A172 (cell line): ENCODE measurements around the gene TNFAIP1. TPM values are rescaled to one million over a fixed set of nuclear protein-coding genes. Genes with fewer than 3 reads are reported as not detected.

ENCODE experiments used
- DNase-seq: peaks from one replicate; pipeline ENCODE4 v3.0.0-alpha.2; 2015; ENCODE audit warnings: low spot score
- total RNA-seq: library from RNA; depleted of rRNA; stranded (reverse); fragments of >200 nt; shearing (Covaris generic); gene quantifications from 2 replicates; pipeline ENCODE4 v1.2.3, GENCODE V29; 2014

The TNFAIP1 gene
- total RNA-seq, 1 experiment from 2014 or later: 36.2 TPM

DNA sequence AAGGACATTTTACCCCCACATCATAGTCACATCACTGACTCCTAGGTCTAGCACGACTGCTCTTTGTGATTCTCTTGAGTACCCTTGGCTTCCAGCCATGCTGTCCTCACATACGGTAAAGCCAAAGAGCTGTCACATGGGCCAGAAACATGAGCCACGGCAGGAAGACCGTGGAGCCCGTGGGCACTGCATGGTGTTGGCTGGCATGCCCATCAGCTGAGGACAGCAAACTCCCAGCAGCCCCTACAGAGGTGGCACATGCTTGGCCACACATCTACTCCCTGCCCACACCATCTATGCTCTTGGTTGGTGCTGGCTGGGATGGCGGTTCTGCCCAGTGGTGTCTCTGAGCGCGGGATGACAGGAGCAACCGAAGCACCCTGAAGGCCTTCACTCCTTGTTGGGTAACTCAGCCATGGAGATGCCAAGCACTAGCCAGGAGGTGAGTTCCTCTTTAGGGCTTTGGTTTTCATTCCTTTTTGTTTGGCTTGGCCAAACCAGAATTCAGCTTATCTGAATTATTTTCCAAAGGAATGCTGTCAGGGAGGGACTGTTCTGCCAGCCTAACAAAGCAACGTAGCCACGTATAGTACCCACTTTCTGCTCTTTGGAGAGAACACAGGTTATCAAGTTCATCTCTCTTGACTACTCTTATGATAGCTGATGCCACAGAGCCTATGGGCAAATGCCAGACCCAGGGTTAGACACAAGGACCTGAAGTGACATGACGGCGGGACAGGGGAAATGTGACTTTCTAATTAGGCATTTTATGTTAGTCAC lies 10.0 kb downstream of the TNFAIP1 start:
- peak; percentile 33 for DNase-seq

DNA sequence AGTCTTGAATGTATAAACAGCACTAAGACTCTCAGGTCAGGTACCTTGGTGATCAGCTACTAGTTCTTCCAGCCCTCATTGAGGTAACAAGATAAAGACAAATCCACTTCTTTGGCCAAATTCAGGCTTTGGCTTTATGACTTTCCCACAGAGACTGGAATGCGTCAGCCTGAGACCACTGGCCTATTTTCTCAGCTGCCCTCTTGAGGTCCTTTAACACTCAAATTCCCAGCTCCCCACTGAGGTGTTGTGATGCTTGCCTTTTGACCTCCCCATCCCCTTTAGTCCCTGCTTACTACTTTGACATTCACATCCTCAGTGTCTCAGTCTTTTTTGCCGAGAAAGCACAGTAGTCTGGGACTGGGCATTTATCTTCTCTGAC lies 10.6 kb downstream of the TNFAIP1 start:
- peak; percentile 39 for DNase-seq

GRCh38 chr17:28346746-28347246 lies 11.2 kb downstream of the TNFAIP1 start:
- no peak for DNase-seq

GRCh38 chr17:28347261-28347891 lies 11.8 kb downstream of the TNFAIP1 start:
- peak; percentile 98 for DNase-seq

DNA sequence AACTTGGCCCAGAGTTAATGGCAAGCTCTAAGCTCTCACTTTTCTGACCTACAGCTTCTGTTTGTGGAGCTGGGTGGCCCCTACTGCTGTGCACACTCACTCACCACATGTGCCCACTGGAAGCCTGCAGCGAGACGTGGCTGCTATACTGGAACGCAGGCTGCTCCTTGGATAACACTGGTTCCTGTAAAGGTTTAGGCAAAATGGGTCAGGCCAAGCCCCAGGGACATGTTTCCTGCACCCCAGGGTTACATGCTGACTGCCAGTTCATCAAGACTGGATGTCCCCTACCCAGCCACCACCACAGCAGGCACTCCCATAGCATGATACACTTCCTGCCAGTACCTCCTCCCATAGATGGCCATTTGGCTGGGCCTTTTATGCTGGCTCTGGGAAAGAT lies 13.4 kb downstream of the TNFAIP1 start:
- DNase-seq: no peak

DNA sequence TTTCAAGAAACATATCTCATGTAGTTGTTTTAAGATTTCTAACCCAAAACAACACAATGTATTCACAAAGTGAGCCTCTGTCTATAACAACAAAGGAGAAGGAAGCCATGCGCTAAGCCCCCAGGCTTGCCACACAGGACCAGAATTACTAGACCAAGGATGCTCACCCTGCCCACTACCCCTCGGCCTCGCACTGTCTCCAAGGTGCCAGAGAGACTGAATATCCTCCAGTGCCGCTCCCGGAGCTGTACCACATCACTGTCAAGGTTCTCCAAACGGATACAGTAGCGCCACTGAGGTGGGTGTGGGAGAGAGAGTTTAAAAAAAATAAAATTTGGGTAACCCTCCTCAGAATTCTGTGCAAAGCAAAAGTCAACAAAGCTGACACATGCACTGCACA lies 14.7 kb downstream of the TNFAIP1 start:
- no peak for DNase-seq

GRCh38 chr17:28357061-28357900 lies 21.7 kb downstream of the TNFAIP1 start, which contains the start of gene POLDIP2:
Gene POLDIP2 (minus strand): TSS chr17:28357527. CDS start chr17:28357448, 79 bp downstream.
- DNase-seq: peak; percentile 89

DNA sequence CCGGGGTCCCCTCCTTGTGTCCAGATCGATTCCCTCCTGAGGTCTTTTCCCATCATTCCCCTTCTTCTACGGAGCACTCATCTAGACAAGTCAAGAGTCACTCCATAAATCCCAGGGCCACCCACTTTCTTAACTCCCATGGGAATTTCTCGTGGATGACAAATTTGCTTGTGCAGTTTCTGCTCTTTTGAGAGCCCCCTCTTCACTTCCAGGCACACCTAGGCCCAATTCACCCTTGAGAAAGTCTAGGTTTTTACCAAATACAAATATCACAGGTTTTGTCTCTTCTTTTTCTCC lies 22.3 kb downstream of the TNFAIP1 start:
- no peak for DNase-seq

GRCh38 chr17:28363186-28363585 lies 27.6 kb downstream of the TNFAIP1 start:
- DNase-seq: no peak

- no peak for DNase-seq
Observed at GRCh38 chr17:28363776-28364650, 28.5 kb downstream of the TNFAIP1 start.

DNA sequence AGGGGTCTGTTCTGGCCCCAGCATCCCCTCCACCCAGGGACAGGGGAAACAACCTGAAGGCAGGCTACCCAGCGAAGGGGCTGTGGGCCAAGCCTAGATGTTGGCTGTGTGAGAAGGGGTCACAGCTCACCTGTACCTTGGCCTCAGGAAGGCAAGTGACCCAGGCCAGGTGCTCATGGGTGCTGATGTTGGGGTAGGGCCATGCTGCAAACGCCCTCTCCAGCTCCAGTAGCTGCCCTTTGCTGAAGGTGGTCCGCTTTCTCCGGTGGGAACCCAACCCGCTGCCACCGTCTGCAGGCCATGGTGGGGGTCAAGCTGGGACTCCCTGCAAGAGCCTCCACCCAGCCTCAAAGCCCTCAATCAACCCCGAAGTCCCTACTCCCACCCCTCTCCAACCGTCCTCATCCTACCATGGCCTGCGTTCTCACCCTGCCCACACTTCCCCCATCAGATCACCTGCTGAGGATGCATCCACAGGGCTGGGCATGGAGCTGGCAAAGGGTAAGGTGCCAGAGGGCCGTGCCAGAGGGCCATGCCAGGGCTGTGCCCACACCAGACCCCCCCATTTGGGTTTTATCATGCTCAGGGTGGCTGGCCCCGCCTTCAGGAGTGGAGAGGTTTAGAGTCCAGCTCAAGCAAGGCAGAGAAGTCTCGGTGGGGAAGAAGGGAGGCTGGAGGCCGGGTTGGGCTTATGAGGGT lies 29.3 kb downstream of the TNFAIP1 start, which contains the start of gene SEBOX:
Gene SEBOX, minus strand, starts transcription at position 535 of the 699 bp plus-strand sequence. Its CDS starts 48 bp downstream, at position 487.
- no peak for DNase-seq

GRCh38 chr17:28365487-28365886 lies 29.9 kb downstream of the TNFAIP1 start:
- DNase-seq: no peak

GRCh38 chr17:28366605-28367004 lies 31.0 kb downstream of the TNFAIP1 start:
- DNase-seq: no peak

GRCh38 chr17:28367641-28368305 lies 32.2 kb downstream of the TNFAIP1 start:
- no peak for DNase-seq

DNA sequence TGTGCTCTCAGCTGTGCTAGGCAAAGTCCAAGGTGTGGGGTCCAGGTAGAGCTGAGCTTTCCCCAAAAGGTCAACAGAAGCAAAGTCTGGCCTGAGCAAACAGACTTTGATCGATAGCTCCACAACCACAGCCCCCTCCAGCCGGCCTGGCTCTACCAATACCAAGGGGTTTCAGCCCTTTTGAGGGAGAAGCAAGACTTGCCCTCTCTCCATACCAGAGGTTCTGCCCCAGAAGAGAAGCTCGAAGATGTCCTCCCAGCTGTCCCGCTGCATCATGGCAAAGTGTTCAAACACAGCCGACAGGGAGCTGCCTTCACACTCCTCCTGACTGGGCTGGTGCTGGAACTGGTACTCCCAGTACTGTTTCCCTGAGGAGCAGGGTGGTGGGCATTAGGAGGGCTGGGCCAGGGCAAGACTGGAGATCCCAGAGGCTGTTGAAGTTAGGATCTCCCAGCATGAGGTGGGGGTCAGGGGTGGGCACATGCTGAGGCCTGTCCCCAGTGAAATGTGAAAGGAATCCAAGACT lies 32.8 kb downstream of the TNFAIP1 start:
- no peak for DNase-seq

DNA sequence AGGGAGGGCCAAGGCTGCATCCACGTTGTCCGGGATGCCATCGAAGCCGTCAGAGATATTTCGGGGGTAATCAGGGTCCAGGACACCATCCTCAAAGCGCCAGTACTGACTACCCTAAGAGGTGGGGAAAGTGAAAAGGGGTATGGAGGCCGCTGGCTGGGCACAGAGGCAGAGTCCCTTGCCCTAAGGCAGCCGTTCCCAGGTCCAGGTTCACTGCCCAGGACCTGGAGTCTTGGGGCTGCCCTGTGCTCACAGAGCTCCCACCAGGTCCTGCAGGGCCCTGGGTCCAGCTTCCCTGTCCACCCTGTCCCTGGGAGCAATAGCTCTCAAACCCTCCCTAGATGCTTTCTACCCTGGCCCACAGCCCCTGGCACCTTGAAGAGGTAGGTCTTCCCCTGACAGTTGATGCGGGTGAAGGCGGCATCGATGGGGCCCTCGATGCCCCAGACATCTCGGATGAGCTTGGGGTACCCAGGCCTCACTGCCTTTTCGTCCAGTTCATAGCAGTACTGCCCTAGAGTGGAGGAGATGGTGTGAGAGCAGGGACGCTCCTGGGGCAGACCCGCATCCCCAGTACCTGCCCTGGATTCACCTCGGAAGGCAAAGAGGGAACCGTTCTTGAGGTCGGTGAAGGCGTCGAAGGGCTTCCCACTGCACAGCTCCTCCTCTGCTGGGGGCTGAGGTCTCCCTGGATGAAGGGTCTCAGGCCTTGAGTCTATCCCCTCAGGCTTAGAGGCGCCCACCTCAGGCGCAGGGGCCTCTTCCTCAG lies 33.5 kb downstream of the TNFAIP1 start:
- no peak for DNase-seq

- DNase-seq: no peak
Observed at GRCh38 chr17:28369684-28370034, 34.1 kb downstream of the TNFAIP1 start.

DNA sequence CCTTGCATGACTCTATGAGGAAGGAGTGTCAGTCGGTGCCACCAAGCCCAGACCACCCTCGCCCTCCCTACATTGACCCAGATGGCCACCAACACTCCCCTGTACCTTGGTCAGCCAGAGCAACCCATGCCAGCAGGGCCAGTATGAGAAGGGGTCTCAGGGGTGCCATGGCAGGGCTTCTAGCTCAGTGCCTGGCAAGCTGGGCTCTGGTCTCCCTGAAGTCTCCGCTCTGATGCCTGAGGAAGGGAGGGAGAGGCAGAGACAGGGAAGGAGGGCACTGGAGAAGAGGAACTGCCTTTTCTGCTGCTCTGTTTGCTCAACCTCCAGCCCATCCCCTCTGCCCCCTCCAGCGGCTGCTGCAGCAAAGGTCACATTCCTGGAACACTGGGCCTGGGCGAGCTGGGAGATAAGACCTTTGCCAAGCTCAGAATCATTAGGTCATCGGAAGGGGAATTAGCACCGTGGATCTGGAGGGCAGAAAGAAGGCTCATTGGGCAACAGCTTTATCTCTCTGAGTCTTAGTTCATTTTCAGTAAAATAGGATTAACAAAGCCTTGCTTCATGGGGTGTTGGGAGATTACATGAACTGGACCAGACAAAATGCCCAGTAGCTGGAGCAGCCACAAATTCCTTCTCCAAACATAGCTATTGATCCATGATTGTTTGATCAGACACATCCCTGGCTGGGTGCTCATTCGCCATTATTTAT lies 34.6 kb downstream of the TNFAIP1 start, which contains the start of gene VTN:
Gene VTN, minus strand, starts transcription at position 273 of the 709 bp plus-strand sequence. Its CDS starts 104 bp downstream, at position 169.
- DNase-seq: peak; percentile 72
